Measurements from ENCODE around the gene SLAMF7. TPM values are rescaled to one million over a fixed set of nuclear protein-coding genes. Genes with fewer than 3 reads are reported as not detected.
"Not testable (repeated sequence)": the region's sequence is repeated elsewhere in the genome, so short reads cannot be mapped to it uniquely, and the experiment has no call there.

SLAMF7 gene
- total and polyA plus RNA-seq, 4 donors, result 0.80 to 2.9 (median 1.1) TPM

DNA sequence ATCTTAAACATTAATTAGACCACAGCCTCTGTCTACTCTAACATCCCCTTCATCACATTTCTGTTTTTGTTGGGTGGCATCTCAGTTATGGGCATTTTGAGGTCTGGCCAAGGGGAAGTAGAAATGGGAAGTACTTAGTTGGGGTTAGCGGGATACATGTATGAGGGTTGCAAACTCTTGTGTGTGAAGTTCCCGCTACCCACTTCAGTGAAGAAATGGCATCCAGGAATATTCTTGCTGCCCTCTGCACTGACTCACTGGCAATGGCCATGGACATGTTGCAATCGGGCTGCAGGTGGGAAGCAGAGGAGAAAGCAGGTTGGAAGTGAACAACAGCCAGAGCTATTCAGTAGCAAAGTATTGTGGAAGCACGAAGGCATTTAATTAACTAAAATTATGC is 34.8 kb upstream of the SLAMF7 start:
- TF ChIP-seq, protein P1, sequence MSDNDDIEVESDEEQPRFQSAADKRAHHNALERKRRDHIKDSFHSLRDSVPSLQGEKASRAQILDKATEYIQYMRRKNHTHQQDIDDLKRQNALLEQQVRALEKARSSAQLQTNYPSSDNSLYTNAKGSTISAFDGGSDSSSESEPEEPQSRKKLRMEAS (IDR thresholded peaks at IDR 0.05), result no peak
- TF ChIP-seq TAF1 (conservative IDR thresholded peaks at IDR 0.05) (no peak), SP1 (IDR thresholded peaks at IDR 0.05) (no peak), GABPA (IDR thresholded peaks at IDR 0.05 in 1 of 2, conservative IDR thresholded peaks at IDR 0.05 in 1 of 2) (no peak), FOXA2 (IDR thresholded peaks at IDR 0.05) (no peak), CTCF (IDR thresholded peaks at IDR 0.05; ENCODE audit: low read depth, low read length, missing input control) (no peak), YY1 (IDR thresholded peaks at IDR 0.05) (no peak), JUND (IDR thresholded peaks at IDR 0.05) (no peak), HNF4G (IDR thresholded peaks at IDR 0.05) (no peak), RAD21 (IDR thresholded peaks at IDR 0.05) (no peak), EGR1 (IDR thresholded peaks at IDR 0.05; ENCODE audit: low read depth in 2 of 2) (no peak)
- TF ChIP-seq, protein P2, sequence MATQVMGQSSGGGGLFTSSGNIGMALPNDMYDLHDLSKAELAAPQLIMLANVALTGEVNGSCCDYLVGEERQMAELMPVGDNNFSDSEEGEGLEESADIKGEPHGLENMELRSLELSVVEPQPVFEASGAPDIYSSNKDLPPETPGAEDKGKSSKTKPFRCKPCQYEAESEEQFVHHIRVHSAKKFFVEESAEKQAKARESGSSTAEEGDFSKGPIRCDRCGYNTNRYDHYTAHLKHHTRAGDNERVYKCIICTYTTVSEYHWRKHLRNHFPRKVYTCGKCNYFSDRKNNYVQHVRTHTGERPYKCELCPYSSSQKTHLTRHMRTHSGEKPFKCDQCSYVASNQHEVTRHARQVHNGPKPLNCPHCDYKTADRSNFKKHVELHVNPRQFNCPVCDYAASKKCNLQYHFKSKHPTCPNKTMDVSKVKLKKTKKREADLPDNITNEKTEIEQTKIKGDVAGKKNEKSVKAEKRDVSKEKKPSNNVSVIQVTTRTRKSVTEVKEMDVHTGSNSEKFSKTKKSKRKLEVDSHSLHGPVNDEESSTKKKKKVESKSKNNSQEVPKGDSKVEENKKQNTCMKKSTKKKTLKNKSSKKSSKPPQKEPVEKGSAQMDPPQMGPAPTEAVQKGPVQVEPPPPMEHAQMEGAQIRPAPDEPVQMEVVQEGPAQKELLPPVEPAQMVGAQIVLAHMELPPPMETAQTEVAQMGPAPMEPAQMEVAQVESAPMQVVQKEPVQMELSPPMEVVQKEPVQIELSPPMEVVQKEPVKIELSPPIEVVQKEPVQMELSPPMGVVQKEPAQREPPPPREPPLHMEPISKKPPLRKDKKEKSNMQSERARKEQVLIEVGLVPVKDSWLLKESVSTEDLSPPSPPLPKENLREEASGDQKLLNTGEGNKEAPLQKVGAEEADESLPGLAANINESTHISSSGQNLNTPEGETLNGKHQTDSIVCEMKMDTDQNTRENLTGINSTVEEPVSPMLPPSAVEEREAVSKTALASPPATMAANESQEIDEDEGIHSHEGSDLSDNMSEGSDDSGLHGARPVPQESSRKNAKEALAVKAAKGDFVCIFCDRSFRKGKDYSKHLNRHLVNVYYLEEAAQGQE (IDR thresholded peaks at IDR 0.05), result no peak
- TF ChIP-seq, protein P3, sequence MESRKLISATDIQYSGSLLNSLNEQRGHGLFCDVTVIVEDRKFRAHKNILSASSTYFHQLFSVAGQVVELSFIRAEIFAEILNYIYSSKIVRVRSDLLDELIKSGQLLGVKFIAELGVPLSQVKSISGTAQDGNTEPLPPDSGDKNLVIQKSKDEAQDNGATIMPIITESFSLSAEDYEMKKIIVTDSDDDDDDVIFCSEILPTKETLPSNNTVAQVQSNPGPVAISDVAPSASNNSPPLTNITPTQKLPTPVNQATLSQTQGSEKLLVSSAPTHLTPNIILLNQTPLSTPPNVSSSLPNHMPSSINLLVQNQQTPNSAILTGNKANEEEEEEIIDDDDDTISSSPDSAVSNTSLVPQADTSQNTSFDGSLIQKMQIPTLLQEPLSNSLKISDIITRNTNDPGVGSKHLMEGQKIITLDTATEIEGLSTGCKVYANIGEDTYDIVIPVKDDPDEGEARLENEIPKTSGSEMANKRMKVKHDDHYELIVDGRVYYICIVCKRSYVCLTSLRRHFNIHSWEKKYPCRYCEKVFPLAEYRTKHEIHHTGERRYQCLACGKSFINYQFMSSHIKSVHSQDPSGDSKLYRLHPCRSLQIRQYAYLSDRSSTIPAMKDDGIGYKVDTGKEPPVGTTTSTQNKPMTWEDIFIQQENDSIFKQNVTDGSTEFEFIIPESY (IDR thresholded peaks at IDR 0.05), result no peak
- DNase-seq (ENCODE audit: low spot score), result no peak
- 74% methylated on average over 4 of the region's 4 CpGs for WGBS
- Histone ChIP-seq H3K27me3 (ENCODE audit: control insufficient read depth in 4 of 4, insufficient read depth in 4 of 4, low read length in 3 of 4) (no peaks in the 10 kb centered on the region), H3K27ac (ENCODE audit: low read depth in 1 of 2, low read length in 2 of 2) (no peak overlapping the region), H3K36me3 (ENCODE audit: control insufficient read depth in 4 of 4, insufficient read depth in 3 of 4, low read depth in 1 of 4, low read length in 3 of 4) (no peaks in the 10 kb centered on the region), H3K4me1 (ENCODE audit: control insufficient read depth in 4 of 4, insufficient read depth in 4 of 4, low read length in 3 of 4) (no peaks in the 10 kb centered on the region), H3K4me3 (ENCODE audit: low read depth in 1 of 3, low read length in 3 of 3) (no peak overlapping the region), H3K9me3 (ENCODE audit: control insufficient read depth in 4 of 4, low read length in 3 of 4) (no peaks in the 10 kb centered on the region), H3K9ac (ENCODE audit: low read depth in 1 of 2, low read length in 2 of 2) (no peak overlapping the region)

- H3K36me3 ChIP-seq (ENCODE audit: control insufficient read depth in 4 of 4, insufficient read depth in 3 of 4, low read depth in 1 of 4, low read length in 3 of 4); H3K4me1 ChIP-seq (ENCODE audit: control insufficient read depth in 4 of 4, insufficient read depth in 4 of 4, low read length in 3 of 4); H3K9me3 ChIP-seq (ENCODE audit: control insufficient read depth in 4 of 4, low read length in 3 of 4); H3K27me3 ChIP-seq (ENCODE audit: control insufficient read depth in 4 of 4, insufficient read depth in 4 of 4, low read length in 3 of 4); H3K4me3 ChIP-seq (ENCODE audit: low read depth in 1 of 3, low read length in 3 of 3); H3K9ac ChIP-seq (ENCODE audit: low read depth in 1 of 2, low read length in 2 of 2); H3K27ac ChIP-seq (ENCODE audit: low read depth in 1 of 2, low read length in 2 of 2); DNase-seq (ENCODE audit: low spot score): not testable (repeated sequence)
- WGBS, result 83% methylated on average over 3 of the region's 3 CpGs
These were observed 33.8 kb upstream of the SLAMF7 start for GRCh38 chr1:160705212-160705621.

All from liver (tissue), 9 donors.